ENCODE data around the gene MAFF. TPM values are rescaled to one million over a fixed set of nuclear protein-coding genes. Genes with fewer than 3 reads are reported as not detected.

Gene MAFF
- total RNA-seq, 1 experiment from 2014 or later: 42.0 TPM

DNA sequence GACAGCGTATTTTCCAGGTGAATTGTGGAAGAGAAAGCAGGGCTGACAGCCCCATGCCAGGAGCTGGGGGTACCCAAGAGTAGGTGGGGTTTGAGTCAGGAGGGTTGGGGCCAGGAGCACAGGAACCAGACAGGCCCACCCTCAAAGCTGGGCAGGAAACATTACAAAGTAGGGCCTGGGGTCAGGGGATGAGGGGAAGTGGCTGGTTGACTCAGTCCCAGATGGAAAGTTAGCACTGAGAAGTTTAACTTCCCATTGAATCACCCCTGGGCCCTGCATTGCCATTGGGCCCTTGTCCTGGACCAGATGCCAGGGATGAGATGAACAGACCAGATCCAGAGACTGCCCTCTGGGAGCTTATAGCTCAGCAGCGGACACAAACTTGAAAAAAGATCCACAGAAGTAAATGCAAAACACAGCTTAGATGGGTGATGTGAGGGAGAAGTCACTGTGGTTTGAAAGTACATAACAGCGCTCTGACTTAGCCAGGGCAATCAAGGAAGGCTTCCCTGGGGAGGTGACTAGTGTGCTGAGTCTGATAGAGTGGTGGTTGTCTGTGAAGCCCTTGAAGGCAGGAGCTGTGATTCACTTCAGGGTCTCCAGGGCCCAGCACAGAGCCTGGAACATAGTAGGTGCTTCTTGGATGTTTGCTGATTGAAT is 2.2 kb downstream of the MAFF start:
- DNase-seq (ENCODE audit: low read depth): peak; percentile 66

DNA sequence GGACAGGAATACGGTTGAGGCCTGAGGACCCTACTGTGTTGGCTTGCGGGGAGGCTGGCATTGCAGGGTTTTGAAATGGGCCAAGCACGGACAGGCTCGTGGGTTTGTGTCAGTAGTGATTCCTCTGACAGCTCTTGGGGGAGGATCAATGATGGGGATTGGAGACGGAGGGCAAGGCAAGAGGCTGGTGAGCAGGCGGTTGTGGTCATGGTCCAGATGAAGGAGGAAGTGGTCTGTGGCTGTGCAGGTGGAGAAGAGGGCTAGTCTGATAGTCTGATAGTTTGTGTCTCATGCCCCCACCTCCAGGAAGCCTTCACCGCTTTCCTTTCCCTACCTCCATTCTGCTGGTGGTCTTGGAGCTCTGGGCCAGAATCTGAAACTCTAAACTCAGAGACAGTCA is 3.0 kb downstream of the MAFF start:
- peak; percentile 51 for DNase-seq (ENCODE audit: low read depth)

DNA sequence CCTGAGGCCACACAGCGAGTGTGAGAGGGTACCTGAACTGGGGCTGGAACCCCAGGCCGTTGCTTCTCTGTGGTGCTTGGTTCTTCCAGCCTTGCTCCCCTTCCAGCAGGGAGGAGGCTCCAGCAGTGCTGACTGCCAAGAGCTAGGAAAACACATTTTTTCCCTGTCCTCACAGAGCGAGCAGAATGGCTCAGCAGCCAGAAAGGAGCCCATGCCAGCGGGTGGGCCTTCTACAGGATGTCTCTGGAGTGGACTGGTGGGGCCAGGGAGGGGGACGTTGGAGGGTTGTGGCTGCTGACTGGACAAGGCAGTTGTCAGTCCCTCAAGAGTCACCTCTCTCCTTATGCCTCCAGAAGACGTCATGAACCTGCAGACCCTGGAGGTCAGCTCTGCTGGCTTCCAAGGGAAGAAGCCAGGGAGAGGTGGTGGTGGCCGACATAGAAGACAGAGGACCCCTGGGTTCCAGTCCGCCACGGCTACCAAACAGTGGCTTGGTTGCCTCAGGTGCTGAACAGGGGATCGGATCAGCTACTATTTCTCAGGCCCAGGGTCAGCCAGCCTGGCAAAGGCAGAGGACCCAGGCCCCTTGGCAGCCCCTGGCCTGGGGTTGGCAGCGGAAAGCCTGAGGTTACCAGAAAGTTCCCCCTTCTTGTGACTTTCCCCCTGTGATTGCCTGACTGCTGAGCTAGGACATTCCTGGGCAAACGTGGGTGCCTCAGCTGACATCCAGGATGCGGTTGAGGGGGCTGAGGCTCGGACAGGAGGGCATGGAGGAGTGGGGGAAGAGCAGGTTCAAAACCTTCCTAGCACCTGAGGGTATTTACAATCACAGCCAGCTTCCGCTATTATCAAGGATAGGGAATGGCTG is 3.7 kb downstream of the MAFF start:
- DNase-seq (ENCODE audit: low read depth): no peak

DNA sequence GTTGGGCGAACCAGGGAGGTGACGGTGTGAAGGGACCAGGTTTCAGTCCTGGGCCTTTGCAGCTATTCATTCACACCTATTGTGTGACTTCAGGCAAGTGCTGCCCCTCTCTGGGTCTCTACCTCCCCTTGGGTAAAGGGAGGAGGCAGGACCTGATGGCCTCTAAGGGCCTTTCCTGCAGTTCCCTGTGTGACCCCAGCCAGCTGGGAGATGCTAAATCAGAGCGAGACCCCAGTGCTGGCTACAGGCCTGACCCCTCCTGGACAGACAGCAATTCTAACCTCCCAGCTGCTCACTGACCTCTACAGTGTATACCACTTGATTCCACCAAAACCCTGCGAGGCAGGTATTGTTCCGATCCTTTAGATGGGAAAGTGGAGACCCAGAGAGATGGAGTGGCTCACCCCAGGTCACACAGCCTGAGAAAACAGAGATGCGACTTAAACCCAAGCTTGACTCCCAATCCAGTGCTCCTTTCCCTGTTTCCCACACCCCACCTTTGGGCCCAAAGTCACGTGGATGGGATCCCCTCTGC is 6.2 kb downstream of the MAFF start:
- DNase-seq (ENCODE audit: low read depth): no peak

DNA sequence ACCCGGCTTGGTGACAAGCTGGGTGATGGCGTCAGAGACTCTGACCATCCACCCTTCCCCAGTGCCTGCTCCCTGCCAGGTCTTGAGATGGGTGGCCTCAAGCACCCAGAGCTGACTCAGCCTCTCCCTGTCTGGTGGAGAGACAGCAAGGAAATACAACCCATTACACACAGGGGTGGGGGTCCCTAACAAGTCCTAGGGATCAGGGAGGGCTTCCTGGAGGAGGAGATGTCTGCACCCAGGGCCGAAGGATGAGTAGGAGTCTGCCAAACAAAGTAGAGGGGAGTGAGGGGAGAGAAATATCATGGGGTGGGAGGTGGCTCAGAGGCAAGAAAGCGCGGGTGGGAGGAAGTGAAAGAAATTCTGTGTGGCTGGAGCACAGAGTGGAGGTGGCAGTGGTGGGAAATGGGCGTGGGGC is 6.8 kb downstream of the MAFF start:
- no peak for DNase-seq (ENCODE audit: low read depth)

DNA sequence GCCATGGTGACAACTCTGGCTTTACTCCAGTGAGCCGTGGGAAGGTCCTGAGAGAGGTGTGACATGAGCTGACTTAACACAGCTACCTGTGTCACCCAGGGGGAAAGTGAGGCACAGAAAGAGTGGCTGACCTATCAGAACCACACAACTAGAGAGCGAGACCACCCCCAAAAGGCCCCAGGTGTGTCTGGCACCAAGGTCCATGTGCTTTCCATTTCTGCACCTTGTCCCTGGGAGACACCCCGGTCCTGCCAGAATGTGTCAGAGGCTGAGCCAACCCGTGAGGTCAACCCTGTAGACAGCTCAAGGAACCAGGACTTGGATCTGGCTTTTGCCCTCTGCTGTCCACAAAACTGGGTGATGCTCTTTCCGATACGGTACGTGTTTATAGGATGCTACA is 9.8 kb downstream of the MAFF start:
- DNase-seq (ENCODE audit: low read depth): no peak

DNA sequence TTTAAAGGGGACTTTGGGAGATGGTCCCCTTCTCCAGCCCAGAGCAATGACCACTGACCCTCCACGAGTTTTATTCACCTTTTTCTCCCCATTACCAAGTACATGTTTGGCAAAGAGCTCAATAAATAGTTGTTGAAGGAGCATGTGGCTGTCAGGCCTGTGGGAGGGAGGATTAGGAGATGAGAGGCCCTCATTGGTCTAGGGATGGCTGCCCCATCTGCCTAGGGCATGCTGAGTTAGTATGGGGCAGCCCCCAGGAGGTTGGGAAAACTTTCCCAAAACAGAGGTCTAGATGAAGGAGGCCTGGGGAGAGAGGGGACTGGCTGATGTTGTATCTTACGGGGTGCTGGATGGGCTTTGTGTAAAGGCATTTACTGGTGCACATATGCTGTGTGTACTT is 10.6 kb downstream of the MAFF start:
- no peak for DNase-seq (ENCODE audit: low read depth)

DNA sequence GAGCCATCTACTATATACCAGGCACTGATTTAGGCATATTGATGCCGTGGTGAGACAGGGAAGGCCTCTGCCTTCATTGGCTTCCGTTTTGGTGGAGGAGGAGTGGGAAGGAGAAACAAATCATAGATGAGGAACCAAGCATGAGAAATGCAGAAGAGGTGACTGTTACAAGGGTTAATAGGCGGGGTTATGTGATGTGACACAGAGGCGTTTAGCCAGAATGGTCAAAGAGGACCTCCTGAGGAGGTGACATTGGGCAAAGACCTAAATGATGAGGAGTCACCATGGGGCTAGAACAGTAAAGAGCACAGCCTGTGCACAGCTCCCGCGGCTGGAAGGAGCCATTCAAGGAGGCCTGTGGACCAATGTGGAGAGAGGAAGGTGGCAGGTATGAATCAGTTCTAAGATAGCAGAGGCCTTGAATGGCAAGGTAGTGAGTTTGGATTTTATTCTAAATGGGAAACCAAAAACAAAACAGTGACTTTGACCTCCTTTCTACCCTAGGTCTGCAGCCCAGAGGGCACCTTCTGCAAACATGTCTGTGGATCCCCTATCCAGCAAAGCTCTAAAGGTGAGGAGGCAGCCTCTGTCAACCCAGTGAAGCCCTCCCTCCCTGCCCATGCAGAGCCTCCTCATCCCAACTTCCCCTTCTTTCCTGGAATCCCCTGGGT is 11.7 kb downstream of the MAFF start:
- no peak for DNase-seq (ENCODE audit: low read depth)

DNA sequence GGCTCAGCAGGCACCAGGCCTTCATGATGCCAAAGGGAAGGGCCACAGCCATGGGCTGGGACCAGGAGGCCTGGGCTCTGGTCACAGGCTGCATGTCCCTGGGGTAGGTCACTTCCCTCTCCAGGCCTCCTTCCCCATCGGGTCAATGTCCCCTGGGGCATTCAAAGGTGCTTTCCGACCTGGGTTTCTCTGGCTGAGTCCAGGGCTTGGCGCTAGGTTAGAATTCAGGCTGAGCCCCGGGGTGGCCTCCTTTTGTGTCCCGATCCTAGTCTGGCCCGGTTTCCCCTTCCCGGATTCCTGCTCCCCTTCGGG is 12.2 kb downstream of the MAFF start:
- DNase-seq (ENCODE audit: low read depth): no peak

DNA sequence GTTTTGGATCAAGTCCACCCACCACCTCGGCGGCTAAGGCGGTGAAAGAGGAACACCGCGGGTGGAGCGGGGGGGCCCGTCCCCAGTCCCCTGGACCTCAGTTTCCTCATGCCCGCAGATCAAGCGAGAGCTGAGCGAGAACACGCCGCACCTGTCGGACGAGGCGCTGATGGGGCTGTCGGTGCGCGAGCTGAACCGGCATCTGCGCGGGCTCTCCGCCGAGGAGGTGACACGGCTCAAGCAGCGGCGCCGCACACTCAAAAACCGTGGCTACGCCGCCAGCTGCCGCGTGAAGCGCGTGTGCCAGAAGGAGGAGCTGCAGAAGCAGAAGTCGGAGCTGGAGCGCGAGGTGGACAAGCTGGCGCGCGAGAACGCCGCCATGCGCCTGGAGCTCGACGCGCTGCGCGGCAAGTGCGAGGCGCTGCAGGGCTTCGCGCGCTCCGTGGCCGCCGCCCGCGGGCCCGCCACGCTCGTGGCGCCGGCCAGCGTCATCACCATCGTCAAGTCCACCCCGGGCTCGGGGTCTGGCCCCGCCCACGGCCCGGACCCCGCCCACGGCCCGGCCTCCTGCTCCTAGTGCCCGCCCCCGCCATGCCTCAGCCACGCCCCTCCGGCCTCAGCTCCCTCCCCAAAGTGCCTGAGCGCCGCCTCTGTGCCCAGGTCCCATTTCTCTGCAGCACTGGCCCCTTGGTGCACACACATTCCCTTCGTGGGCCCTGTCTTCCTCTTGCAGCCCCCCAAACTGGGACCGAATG is 12.7 kb downstream of the MAFF start:
- peak; percentile 50 for DNase-seq (ENCODE audit: low read depth)

DNA sequence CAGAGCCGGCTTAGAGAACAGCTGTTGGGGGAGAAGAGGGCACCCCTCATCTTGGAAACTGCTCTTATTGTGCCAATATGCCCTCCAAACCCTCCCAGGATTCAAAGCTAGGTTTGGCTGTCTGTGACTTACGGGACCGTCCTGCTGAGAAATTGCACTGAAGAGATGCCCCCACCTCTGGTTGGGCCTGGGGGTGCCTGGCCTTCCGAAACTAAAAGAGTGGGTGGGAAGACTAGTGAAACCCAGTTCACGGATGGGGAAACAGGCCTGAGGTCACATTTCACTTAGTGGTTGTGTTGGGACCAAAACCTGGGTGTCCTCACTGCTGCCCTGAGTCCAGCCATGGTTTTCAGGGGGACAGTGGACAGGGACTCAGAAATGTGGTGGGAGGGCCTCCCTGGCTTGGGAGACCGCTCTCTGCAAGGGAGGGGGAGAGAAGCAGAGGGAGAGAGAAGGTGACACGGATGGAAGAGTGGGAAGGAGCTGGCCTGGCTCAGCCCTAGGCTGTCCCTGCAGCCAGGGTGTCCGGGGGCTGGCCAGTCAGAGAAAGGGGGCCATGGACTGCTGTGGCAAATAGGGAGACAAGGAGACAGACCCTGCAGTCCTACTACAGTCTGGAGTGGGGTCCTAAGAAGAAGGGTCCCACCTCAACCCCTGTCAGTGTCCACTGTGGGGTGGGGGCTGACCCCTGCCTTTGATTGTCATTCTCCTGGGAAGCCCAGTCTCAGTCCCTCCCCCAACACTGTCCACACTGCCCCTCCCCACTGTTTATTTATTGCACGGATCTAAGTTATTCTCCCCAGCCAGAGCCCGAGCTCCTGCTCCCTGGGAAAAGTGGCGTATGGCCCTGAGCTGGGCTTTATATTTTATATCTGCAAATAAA is 13.6 kb downstream of the MAFF start:
- no peak for DNase-seq (ENCODE audit: low read depth)

DNA sequence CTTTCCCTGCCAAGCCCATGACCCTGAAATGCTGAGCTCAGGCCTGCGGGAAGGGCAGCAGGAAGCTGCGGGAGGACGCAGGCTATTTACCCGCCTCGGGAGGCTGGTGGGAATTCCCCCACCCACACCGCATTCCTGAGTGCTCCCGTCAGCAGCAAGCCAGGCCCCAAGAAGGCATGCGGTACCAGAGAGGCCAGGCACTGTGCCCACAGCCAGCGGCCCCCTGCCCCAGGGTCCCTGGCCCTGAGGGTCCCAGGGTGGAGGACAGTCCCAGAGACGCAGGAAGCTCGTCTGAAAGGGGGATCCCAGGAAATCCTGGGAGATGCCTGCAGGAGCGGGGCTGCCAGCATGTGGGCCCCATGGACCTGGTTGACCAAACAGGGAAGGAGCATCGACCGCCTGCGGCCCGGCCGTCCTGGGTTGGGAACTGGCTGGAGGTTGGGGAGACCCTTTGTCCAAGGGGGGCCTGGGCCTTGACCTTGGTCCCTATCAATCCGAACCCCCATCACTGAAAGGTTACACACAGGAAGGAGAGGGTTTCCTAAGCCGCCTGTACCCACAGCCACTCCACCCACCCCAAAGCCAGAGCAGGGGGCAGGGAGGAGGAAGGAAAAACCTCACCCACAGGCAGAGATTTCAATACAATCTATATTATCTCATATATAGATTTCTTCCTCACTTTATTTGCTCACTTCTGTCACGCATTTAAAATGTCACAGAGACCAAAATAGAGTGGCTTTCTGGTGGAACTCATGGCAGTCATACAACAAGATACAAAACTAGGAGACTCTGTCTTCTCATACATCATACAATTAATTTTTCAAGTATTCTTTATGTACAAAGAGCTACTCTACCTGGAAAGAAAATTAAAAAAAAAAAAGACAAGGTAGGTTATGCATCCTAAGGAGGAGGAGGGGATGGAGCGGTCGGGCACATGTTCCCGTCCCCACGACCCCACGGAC is 17.1 kb downstream of the MAFF start:
- peak; percentile 98 for DNase-seq (ENCODE audit: low read depth)

DNA sequence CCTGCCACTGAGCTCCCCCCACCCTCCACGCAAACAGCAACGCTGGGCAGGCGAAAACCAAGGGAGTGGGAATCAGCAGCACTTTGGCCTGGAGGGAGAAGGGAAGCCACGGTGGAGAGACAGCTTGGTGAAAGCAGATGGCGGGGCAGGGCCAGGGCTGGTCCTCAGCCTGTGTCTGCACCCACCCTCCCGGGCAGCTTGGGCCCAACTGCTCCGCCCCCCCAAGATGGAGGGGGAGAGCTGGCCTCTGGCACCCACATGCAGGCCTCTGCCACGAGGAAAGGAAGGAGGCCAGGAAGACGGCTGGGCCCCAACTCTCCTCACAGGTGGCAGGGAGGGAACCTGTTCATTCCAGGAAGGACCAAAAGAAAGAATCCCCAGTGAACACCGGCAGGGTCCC is 17.8 kb downstream of the MAFF start:
- no peak for DNase-seq (ENCODE audit: low read depth)

DNA sequence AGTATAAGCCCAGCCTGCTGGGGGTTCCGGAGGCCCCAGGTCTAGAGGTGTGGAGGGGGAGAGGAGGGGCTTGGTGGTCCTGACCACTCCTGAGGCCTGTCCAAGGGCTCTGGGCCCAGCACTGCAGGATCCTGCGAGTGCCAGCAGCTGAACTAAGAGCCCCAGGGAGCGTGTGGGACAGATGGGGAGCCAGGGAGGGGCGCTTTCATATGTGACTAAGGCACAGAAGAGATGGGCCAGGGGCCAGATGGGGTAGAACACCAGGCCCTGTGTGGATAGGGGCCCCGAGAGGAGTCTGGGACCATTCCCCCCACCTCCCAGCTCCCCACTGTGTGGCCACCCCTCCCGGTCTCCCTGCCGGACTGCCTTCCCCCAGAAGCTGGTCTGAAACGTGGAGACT is 18.4 kb downstream of the MAFF start:
- DNase-seq (ENCODE audit: low read depth): no peak

DNA sequence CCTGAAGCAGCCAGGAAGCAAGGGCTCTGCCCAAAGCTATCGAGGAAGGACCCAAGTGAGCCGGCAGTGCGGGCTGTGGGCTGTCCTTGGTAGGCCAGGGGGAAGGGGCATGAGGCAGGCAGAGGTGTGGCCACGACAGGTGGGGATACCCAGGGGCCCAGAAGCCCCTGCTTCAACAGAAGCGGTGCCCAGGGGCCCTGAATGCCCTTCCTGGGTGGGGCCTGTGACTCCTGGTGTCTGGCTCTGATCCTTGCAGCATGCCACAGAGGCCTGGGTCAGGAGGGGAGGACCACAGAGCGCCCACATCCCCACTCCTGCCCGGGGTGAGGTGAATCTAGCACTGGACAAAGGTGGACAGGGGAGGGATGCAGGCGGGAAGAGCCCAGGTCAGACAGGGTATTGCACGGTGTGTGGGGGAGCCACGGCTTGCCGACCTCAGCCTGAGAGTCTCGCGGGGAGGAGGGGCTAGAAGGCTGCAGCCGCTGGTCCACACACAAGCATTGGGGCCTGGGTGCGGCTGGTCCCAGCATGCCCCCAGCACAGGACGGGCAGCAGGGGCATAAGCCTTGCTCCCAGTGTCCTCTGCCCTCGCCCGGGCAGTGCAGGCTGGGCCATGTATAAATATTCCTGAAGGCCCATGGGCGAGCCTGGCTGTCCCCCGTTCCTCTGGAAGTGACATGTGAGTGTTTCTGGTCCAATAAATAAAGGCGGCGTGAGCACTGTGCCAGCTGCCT is 19.0 kb downstream of the MAFF start:
- no peak for DNase-seq (ENCODE audit: low read depth)

DNA sequence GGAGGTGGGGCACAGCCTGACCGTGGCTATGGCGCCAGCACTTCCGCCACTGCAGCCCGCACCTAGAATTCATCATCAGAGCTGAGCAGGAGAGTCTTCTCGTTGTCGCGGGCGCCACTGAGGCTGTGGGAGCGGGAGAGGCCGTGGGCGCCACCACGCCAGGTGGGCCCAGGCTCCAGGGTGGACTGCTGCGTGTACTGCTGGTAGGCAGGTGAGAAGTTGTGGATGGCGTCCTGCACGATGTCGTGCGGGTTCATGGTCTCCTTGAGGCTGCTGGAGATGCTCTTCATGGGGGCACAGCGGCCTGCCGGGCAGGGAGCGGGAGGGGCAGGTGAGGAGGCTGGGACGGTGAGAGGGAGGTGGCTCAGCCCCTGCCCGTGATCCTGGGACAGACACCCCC is 19.6 kb downstream of the MAFF start:
- no peak for DNase-seq (ENCODE audit: low read depth)

DNA sequence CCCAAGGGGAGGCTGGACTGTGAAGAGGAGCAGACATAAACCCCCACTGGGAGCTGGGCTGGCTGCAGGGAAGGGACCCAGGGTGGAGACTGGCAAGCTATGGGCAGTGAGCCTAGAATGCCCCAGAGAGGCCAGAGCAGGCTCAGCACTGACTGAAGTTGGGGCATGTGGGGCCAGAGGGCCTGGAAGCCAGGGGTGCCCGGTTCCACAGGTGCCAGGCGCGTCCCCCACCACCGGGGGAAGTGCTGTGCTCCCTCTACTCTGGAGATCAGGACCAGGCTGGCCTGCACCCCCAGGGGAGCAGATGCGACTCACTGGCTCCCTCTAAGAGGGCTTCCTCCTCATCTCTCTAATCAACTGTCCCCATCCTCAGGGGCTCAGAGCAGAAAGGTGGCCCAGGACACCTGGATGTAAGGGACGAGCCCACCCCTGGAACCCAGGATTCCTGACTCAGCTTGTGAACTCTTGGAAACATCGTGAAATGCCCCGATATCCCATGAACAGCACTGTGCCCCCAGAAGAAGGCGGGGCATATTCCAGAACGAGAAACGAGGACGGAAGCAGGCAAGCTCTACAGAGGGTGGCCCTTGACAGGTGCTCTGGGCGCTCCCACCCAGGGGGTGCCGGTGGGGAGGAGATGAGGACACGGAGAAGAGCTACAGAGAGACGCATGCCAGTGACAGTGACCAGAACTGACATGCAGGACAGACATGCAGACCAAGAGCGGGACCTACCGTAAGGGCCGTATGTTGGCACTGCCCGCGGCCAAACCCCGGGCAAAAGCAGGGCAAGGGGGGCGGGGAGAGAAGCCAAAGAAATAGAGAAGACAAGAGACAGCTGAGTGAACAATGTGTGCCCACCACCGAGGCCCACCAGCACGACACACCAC is 20.4 kb downstream of the MAFF start:
- no peak for DNase-seq (ENCODE audit: low read depth)

DNA sequence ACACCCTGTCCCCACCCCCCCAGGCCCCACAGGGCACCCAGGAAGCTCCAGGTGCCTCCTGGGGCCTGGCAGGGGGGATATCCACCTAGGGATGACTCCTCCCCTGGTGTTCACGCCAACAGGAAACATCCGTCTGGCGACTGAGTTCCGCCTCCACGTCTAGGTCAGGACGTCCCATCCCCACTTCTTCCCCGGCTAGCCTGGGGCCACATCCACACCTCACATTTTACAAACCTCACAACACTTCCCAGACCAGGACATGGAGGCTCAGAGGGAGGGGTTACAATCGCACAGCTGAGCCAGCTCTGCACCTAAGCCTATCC is 21.0 kb downstream of the MAFF start:
- no peak for DNase-seq (ENCODE audit: low read depth)
